Esophagus squamous epithelium (tissue), 4 donors: ENCODE measurements around the gene BDKRB2.

ENCODE experiments used
- POLR2A ChIP-seq, 4 donors: fragments of 450-650 bp; IDR thresholded peaks; one replicate each; pipeline ENCODE4 v1.6.1; 2017; ENCODE audit warnings: antibody characterized with exemption in 4 of 4, mild to moderate bottlenecking in 4 of 4, moderate library complexity in 3 of 4
- TF ChIP-seq, protein P1 (sequence below), 6 experiments: fragments of 450-650 bp in 4 of 6; fragments of 200-600 bp in 2 of 6; sonication (generic) in 2 of 6; IDR thresholded peaks; one replicate each; pipeline ENCODE4 v1.5.1; 2016 to 2019; ENCODE audit warnings: antibody characterized with exemption in 6 of 6, mild to moderate bottlenecking in 4 of 6, moderate library complexity in 4 of 6

DNA sequence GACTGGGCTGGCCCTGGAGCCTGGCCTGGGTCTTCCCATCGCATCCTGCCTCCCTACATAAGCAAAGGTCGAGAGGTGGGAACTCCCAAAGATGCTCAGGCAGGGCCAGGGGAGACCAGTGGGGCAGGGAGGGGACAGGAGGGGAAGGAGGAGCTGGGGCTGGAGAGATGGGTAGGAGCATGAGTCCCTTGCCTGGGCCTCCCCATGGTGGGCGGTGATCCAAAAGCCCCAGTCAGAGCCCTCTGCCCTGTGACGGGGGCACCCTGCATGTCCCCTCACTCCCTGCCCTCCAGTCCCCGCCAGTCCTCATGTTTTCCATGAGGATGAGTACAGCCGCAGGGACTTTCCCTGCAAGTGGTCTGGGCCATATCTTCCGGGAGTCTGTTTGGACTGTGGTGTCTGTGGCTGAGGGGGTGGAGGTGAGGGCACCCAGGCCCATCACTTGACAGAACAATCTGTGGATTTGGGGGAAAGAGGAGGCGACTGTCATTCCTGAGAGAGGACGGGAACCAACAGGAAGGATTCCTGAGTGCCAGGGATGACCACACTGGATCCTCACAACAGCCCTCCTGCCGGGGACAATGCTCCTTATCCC, 9.3 kb downstream of the BDKRB2 start:
- TF ChIP-seq, protein P1, sequence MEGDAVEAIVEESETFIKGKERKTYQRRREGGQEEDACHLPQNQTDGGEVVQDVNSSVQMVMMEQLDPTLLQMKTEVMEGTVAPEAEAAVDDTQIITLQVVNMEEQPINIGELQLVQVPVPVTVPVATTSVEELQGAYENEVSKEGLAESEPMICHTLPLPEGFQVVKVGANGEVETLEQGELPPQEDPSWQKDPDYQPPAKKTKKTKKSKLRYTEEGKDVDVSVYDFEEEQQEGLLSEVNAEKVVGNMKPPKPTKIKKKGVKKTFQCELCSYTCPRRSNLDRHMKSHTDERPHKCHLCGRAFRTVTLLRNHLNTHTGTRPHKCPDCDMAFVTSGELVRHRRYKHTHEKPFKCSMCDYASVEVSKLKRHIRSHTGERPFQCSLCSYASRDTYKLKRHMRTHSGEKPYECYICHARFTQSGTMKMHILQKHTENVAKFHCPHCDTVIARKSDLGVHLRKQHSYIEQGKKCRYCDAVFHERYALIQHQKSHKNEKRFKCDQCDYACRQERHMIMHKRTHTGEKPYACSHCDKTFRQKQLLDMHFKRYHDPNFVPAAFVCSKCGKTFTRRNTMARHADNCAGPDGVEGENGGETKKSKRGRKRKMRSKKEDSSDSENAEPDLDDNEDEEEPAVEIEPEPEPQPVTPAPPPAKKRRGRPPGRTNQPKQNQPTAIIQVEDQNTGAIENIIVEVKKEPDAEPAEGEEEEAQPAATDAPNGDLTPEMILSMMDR (IDR thresholded peaks at IDR 0.05), result no peak
- no peak for TF ChIP-seq POLR2A (IDR thresholded peaks at IDR 0.05)
